Occipital lobe (tissue), 2 donors: Measurements from ENCODE around the gene GMPR2. TPM values are rescaled to one million over a fixed set of nuclear protein-coding genes. Genes with fewer than 3 reads are reported as not detected.

Source experiments
- DNase-seq: peaks from one replicate; lab custom pipeline; 2025; lab: John Stamatoyannopoulos, UW
- total RNA-seq: library from RNA; depleted of rRNA; stranded (reverse); fragments of >200 nt; gene quantifications from one replicate; pipeline ENCODE4 v1.2.3, GENCODE V29; 2014

Gene GMPR2
- 38.8 TPM for total RNA-seq

DNA sequence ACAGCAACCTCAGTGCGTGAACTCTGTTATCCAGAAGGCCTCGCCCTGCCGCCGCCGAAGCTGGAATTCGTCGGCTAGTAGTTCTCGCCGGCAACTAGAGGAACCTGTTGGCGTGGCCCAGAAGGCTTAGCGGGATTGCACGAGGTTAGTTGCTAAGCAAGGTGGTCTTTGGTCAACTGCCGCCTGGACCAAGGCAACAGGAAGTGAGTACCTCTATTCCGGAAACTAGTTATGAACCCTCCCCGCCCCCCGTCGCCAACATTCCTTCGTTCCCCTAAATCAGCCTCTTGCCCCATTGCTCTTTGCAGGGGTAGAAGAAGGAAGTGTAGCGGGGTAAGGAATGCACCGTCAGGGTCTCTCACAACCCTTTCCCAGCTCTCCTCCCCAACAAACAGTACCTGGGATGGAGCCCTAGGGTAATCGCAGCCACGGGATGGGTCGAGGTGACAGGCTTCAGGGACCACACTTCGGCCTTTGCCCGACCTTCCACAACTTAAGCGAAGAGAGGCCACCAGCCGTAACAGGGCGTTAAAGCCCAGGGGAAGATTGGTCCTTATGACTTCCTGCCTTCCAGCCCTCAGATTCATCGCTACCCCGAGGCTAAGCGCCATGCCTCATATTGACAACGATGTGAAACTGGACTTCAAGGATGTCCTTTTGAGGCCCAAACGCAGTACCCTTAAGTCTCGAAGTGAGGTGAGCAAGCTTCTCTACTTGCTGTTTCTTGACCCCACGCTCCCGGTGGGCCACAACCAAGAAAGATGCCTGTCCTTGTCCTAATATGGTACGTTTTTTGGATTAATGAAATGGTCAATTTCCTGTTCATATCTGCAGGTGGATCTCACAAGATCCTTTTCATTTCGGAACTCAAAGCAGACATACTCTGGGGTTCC lies at the start of gene GMPR2:
TSS of gene GMPR2 (plus strand) at position 285 of the 893 bp plus-strand sequence. CDS start at position 610, 325 bp downstream.
- no peak for DNase-seq

DNA sequence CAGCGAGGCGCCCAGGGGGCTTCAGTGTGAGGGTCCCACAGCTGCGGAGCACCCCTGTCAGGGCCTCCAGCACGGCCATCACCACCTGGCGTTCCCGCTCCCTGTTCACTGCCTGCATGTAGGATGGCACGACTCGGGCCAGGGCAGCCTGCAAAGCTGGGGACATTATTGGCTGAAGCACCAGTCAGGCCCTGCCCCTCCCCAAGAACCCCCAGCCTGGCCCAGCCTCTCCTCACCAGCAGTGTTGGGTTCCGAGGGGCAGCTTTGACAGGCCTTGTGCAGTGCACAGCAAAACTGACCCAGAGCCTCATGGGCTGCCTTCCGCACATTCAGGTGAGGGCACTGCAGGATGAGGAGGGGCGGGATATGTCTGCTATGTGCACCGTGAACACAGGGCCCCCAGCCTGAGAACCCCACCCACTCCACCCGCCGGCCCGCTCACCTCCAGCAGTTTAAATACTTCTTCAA lies 49.7 kb upstream of the GMPR2 start:
- DNase-seq, result no peak

DNA sequence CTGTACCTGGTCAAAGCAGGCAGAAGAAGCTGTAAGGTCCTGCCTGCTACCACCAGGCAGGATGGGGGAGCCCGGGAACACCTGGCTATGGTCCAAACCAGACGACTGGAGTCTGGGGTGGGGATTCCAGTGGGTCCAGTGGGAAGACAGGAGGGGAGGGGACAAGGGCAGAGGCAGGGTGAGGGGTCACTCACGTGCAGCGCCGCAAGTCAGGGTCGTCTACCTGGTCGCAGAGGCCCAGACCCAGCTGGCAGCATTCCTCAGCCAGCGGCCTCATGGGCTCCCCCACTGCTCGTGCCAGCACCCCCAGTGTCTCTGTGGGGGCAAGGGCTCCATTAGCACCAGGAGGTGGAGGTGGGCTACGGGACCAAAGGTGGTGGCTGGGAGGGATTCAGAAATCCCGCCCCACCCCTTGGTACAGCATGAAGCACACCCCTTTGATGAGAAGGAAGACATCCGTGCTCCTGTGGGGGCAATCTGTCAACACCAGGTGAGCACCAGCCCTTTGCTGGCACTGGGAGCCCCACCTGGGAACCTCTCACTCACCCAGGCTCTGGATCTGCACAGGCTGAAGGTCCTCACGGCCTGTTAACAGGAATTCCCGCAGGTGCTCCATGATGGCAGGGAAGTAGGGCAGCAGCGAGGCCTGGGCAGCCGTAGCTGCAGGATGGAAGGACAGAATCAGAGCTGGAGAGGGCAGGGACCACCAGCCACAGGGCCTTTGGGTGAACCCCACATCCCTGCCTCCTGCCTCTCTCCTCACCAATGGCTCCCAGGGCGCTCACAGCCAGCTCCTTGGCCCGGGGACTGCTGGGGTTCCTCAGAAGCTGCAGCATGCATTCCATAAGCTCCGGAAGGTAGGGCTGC lies 48.4 kb upstream of the GMPR2 start:
- no peak for DNase-seq

DNA sequence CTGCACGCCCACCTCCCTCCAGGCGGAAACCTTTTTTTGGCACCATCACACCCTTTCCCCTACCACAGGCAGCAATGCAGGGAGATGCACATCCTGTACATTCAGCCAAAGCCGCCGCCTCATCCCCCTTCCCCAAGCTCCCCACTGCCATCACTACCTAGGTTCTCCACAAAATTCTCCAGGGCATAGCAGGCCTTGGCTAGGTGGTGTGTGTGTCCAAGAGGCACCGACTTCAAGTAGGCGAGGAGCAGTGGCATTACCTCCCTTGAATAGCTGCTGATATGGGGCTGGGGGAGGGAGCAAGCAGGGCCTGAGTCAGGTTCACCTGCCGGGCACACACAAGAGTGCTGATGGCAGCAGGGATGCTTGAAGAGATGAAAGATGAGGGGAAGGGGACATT lies 47.7 kb upstream of the GMPR2 start:
- no peak for DNase-seq

DNA sequence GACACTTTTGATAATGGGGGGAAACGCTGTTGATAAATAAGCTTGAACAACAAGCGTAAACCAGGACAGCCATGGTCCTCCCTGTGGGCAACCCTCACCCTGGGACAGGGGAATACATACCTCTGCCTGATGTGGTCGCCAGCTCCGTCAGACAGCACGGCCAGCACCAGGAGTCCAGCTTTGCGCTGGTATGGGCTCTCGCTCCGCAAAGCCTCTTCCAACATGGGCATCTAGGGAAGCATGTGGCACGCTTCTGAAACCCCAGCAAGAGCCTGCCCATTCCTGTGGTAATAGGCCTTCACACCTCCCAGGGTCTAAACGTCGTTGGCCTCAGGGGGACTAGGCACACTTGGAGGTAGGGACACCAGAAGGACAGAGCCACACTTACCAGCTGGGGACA lies 47.0 kb upstream of the GMPR2 start:
- DNase-seq, result no peak

DNA sequence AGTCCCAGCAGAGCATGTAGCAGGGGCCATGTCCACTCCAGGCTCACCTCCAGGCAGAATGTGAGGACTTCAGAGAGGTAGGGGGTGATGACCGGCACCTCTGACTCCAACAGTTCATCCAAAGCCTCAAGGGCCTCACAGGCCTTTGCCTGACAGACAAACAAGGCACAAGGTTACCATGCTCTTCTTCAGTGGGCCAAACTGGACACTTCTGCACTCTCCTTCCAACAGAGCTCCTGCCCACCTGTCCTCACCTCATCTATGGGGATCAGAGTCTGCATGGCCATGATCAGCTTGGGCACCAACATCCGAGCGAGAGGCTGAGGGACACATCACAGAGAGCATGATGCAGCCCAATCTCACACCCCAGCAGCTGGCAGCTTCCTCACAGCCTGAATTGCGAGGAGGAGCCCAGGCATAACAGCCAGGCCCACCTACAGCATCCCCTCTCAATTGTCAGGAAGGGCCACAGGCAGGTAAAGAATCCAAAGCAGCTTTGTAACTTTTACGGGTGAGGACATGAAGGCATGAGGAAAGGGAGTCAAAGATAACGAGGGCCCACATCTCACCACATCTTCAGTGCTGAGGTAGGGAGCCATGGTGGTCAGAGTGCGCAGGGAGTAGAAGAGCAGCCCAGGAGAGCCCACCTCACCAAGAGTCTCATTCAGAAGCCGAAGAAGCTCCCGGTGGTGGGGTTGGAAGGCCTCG lies 45.7 kb upstream of the GMPR2 start:
- DNase-seq, result no peak

DNA sequence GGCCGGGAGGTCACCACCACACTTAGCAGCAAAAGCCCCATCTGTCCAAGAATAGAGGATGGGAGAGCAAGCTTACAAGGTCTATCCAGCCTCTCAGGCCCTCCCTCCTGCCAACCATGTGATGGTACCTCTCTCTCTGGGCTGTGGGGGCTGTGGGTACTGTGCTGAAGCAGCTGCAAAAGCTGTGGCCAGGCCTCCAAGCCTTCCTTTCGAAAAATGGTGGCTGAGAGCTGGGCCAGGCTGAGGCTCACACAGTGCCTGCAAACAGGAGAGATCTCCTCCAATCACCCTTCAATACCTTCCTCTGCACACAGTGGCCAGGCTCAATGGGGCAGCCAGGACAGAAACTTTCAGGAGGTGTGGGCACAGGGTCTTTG lies 45.2 kb upstream of the GMPR2 start:
- DNase-seq, result no peak

DNA sequence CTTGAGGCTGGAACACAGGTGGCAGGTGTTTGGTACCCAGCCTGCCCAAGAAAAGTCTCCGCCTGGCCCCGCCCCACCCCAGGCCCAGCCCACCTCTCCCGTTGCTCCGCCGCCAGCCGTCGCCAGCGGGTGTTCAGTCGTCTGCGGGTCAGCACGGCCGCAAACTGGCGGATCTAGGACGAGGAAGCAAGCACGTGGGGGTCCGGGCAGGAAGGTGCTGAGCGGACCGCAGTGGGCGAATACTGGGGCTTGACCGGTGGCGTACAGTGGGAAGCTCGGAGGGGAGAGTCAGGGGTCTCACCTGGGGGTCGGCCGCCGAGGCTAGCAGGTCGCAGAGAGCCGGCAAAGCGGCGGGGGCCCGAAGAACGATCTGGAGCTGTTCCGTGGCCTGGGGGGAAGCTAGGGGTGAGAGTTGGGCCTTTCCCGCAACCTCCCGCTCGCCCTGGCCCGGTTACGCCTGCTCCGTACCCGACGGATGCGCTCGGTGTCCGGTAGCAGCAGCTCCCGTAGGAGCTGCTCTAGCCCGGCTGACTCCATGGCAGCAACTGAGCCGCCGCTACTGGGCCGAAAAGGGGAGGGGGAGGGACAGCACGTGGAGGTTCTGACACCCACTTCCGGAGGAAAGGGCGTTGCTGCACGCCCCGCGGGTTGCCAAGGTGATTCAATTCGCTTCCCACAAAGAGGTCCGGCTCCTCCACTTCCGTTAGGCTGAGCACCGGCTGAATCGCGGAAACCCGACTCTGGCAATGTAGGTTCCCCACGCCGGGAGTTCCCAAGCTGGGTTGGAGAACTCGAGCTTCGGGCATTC lies 44.3 kb upstream of the GMPR2 start, which contains the start of gene IPO4:
TSS of gene IPO4 (minus strand) at position 566 of the 808 bp plus-strand sequence. CDS start at position 537, 29 bp downstream.
- peak; percentile 95 for DNase-seq

DNA sequence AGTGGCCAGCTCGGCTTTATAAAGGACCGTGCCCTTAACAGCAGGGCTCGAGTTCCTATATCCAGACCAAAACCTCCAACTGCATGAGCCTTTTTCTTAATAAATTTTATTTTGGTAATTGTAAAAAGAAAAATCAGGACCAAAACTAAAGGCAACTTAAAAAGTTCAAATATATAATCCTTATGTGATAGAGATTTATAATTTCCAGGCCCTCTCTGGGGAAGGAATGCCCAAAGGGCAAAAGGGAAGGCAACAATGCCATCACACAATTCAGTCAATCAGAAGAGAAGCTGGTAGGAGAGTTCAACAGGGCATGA lies 43.7 kb upstream of the GMPR2 start:
- DNase-seq, result no peak

DNA sequence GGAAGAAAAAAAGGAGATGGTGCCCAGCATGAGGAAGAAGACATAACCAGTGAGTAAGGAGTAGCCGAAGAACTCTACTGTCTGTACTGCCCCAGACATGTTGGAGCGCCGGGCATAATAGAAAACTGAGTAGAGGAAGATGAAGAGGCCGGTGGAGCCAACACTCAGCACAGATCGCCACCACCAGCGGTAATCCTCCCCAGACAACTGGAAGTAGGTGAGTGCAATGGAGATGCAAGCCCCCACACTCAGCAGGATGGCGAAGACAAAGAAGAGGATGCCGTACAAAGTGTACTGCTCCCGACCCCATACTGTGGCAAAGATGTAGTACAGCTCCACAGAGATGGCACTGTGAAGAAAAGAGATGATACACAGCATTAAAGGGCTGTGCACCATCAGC lies 43.3 kb upstream of the GMPR2 start:
- DNase-seq, result no peak

DNA sequence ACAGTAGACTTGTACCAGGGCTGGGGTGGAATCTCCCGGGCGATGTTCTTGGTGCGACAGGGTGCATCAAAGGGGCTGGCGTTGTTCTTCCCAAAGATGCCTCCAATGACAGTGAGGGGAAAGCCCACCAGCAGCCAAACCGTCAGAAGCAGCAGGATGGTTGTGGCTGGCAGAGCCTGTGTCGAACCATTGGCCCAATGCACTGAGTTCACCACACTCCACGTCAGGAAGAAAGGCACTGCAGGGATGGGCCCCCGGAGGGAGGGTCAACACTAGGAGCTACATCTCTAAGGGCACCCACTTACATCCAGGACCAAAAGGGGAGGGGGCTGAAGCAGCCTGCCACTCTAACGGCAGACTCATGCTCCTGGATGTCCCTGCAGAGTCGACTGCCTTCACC lies 42.3 kb upstream of the GMPR2 start:
- DNase-seq, result no peak

DNA sequence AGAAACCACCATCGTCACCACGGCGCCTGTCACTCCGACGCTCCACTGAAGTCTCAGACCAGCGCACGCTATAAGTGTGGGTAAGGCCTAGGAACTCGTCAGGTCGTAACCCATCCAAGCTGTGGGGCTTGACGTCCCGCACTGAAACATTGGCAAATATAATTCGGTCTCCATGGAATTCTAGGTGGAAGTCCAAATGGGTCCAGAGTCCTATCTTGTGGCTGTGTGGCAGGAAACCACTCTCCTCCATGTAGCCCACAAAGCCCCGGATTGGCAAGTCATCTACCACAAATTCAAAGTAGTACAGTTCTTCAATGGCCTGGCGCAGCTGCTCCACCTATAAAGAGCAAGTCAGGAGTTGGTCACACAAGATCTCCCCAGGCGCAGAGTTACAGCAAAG lies 39.8 kb upstream of the GMPR2 start:
- no peak for DNase-seq

DNA sequence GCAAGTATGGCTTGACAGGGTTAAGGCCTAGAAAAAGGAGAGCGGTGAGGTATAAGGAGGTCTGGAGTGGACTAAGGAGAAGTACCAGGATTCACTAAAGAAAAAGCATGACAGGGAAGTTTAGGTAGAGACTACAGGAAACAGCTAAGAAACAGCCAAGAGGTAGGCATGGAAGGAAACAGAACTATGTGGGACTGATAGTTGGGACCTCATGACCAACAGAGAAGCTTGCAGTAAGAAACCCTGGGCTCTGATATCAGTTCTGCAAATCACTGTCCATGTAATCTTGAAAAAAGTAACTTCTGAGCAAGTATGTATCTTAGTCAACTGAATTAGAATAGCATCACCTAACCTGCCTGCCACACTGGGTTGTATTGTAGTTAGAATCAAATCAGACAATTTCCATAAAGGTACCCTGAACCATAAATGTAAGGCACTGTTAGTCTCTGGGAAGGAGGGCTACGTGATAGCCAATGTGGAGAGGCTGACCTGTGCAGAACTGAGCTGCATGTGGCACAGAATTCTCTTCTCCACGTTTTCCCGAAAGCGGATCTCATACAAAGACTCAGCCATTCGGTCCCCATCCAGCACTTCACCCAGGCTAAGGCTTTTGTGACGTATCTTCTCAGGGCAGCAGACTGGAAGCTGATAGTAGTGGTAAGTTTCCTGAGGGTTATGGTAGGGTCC lies 38.4 kb upstream of the GMPR2 start:
- DNase-seq, result no peak

DNA sequence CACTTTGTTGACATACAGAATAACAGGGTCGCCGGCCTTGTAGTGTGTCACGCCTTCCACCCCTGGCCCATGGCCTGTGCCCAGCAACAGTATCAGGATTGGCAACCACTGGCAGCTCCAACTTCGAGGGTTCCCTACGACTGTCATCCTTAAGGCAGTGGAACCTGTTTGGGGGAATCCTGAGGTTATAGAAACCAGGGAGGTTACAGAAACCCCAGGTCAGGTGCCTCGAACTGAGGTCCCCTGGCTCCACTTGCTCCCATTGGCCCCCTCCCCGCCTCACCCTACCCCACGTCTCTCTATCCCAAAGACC lies 37.9 kb upstream of the GMPR2 start:
- DNase-seq, result no peak

DNA sequence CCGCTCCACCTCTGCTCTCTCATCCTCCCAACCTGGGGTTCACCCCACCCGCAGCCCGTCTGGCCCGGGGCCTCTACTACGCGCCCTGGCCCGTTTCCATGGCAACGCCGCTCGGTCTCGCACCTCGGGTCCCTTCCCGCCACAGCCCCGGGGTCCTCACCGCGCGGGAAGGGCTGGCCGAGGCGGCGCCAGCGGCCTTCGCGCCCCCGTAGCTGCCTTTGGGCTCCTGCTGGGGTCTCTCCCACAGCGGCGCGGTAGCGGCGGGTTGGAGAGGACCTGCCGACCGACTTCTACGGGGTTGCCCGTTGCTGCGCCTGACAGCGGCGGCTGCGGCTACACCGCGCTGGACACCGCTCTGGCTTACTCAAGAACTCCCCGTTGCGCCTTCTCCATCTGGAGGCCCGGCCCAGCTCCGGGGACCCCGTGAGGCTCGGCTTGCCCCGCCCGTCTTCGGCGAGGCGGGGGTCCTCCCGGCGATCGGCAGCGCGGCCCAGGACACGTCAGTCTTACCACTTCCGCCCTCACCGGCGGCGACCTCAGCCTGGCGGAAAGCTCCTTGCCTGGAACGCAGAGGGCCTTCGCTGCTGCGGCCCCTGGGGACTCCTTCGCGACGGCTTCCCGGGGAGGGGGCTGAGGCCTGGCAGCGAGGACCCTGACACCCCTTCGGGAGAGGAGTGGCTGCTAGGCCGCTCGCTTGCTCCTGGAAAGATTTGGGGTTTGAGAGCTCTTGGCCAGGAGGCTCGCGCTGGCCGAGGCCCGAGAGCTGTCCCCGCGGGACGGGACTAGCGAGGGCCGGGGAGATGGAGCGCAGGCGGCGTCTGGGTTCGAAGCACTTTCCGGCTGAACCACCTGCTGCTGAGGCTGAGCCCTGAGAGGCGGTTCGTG lies 37.3 kb upstream of the GMPR2 start, which contains the start of gene TM9SF1:
TSS of gene TM9SF1 (minus strand) at position 256 of the 885 bp plus-strand sequence. CDS start 422 bp downstream, outside the sequence.
- DNase-seq, result peak; percentile 76

DNA sequence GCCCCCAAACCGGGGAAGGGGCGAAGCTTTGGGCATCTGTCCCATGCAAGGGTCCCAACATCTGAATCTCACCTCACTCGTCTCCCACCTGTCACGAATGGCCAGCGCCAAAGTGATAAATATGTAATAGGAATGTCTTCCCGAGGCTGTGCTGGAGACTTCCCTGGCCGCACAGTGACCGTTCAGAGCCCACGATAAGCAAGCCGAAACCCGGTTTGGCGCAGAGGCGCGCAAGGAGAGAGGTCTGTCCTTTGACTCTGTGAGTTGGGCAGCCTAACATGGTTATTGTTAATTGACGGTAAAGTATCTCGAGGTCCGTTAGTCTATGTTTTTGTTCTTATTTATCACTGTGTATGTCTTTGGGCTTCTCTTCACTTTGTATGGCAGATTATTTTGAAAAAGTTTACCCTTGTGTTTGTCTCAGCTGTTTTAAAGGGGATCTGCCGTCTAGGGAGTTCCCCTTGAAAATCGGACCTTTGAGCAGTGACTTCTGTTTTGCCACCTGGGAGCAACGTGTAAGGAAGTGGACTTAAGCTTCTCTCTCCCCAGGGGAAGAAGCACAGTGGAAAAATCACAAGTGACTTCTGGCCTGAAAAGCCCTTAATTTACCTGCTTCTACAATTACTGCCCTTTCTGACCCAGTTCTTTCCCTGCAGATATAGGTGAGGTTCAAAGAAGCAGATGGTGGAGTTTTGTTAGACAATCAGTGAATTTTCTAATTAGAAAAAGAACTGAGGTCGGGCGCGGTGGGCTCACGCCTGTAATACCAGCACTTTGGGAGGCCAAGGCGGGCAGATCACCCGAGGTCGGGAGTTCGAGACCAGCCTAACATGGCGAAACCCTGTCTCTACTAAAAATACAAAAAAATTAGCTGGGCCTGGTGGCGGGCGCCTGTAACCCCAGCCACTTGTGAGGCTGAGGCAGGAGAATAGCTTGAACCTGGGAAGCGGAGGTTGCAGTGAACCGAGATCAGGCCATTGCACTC lies 36.4 kb upstream of the GMPR2 start:
- DNase-seq, result no peak

DNA sequence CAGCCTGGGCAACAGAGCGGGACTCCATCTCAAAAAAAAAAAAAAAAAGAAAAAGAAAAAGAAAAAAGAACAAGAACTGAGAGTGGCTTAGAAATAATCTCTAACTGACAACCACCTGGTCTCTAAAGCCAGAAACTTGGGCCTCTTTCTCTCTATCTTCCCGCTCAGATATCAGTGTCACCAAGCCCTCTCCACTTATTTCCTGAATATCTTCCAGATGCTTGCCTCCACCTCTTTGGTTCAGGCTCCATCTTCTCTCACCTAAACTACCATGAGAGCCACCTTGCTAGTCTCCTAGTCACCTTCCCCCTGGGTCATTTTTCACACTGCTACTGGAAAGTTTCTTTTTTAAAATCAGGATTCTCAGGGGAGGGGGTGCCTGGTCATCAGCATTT lies 35.7 kb upstream of the GMPR2 start:
- no peak for DNase-seq
